Thymus (tissue), 11 donors: ENCODE results near the gene ZNF200. TPM values are rescaled to one million over a fixed set of nuclear protein-coding genes. Genes with fewer than 3 reads are reported as not detected.
"Not testable (repeated sequence)": the region's sequence is repeated elsewhere in the genome, so short reads cannot be mapped to it uniquely, and the experiment has no call there.

Experiments
- DNase-seq, 9 donors: peaks; one replicate each; pipeline ENCODE4 v3.0.0-alpha.2; 2013; ENCODE audit warnings: low spot score in 9 of 9, low read depth in 6 of 9, missing footprints in 1 of 9
- H3K27ac ChIP-seq, 2 donors: one replicate each; pipeline ENCODE4 v1.5.1; 2013; ENCODE audit warnings: control low read depth in 1 of 2, low read depth in 1 of 2, low read length in 1 of 2, mild to moderate bottlenecking in 1 of 2, moderate library complexity in 1 of 2
- H3K27me3 ChIP-seq, 2 donors: one replicate each; pipeline ENCODE4 v1.5.1; 2013; ENCODE audit warnings: low read length in 1 of 2; ENCODE audit not compliant: control insufficient read depth in 2 of 2, insufficient read depth in 1 of 2
- H3K36me3 ChIP-seq, 2 donors: one replicate each; pipeline ENCODE4 v1.5.1; 2013; ENCODE audit warnings: low read length in 1 of 2, mild to moderate bottlenecking in 1 of 2, moderate library complexity in 1 of 2; ENCODE audit not compliant: control insufficient read depth in 2 of 2, insufficient read depth in 2 of 2
- H3K4me1 ChIP-seq, 2 donors: one replicate each; pipeline ENCODE4 v1.5.1; 2013; ENCODE audit warnings: low read length in 2 of 2; ENCODE audit not compliant: control insufficient read depth in 2 of 2, insufficient read depth in 2 of 2
- H3K4me3 ChIP-seq, 2 donors: one replicate each; pipeline ENCODE4 v1.5.1; 2013; ENCODE audit warnings: low read length in 2 of 2, control low read depth in 1 of 2, mild to moderate bottlenecking in 1 of 2
- H3K9me3 ChIP-seq, 2 donors: one replicate each; pipeline ENCODE4 v1.5.1; 2013; ENCODE audit warnings: low read length in 1 of 2, mild to moderate bottlenecking in 1 of 2; ENCODE audit not compliant: control insufficient read depth in 2 of 2, insufficient read depth in 1 of 2
- WGBS: extraction: QIAGEN DNeasy Blood & Tissue Kit; methylation state at CpG from one replicate; pipeline ENCODE4 v1.1.7; 2013; 5-methylcytosine and 5-hydroxymethylcytosine counted together
- polyA plus RNA-seq: library from polyadenylated mRNA; stranded (reverse); fragments of 200-250 nt; gene quantifications from one replicate; pipeline ENCODE4 v1.2.3, GENCODE V29; 2013
- total RNA-seq: library from RNA; stranded (reverse); fragments of 120-200 nt; gene quantifications from one replicate; pipeline ENCODE4 v1.2.4, GENCODE V29; 2013
- donor health status: healthy.

Gene ZNF200
- total and polyA plus RNA-seq, 2 donors, result 8.6 to 10.0 TPM

- Histone ChIP-seq H3K4me1 (peaks cover 0 to 13% of the 10 kb centered on the region in 2 donors), H3K36me3 (no peaks in the 10 kb centered on the region), H3K4me3 (no peak within 1 kb of the TSS), H3K27ac (no peak within 1 kb of the TSS), H3K9me3 (peaks cover 4 to 32% of the 10 kb centered on the region in 2 donors), H3K27me3 (peaks cover 79 to 100% of the 10 kb centered on the region in 2 donors)
- 3% methylated on average over 51 of the region's 51 CpGs for WGBS
- DNase-seq, result no peak
Observed at GRCh38 chr16:3187798-3188674, 46.9 kb downstream of the ZNF200 start, which contains the start of gene OR1F1. OR1F1 (plus strand) TSS chr16:3188204.

GRCh38 chr16:3186946-3187690 lies 47.8 kb downstream of the ZNF200 start:
- Histone ChIP-seq H3K4me1 (peaks cover 0 to 18% of the 10 kb centered on the region in 2 donors), H3K27ac (no peak overlapping the region), H3K9me3 (peaks cover 2 to 28% of the 10 kb centered on the region in 2 donors), H3K4me3 (no peak overlapping the region), H3K27me3 (peaks cover 80 to 100% of the 10 kb centered on the region in 2 donors), H3K36me3 (no peaks in the 10 kb centered on the region)
- no peak for DNase-seq
- 80% methylated on average over 23 of the region's 23 CpGs for WGBS

- no peaks in the 10 kb centered on the region for H3K36me3 ChIP-seq
- no peak overlapping the region for H3K4me3 ChIP-seq
- no peak overlapping the region for H3K27ac ChIP-seq
- no peak for DNase-seq
- peaks cover 0 to 12% of the 10 kb centered on the region in 2 donors for H3K4me1 ChIP-seq
- 9% methylated on average over 42 of the region's 42 CpGs for WGBS
- H3K9me3 ChIP-seq, result peaks cover 0 to 15% of the 10 kb centered on the region in 2 donors
- peaks cover 79 to 100% of the 10 kb centered on the region in 2 donors for H3K27me3 ChIP-seq
Observed at GRCh38 chr16:3183445-3184139, 51.4 kb downstream of the ZNF200 start.

GRCh38 chr16:3182608-3183444 lies 52.1 kb downstream of the ZNF200 start:
- no peak for DNase-seq
- peaks cover 0 to 15% of the 10 kb centered on the region in 2 donors for H3K9me3 ChIP-seq
- no peak overlapping the region for H3K4me3 ChIP-seq
- H3K4me1 ChIP-seq, result peaks cover 0 to 8% of the 10 kb centered on the region in 2 donors
- no peak overlapping the region for H3K27ac ChIP-seq
- no peaks in the 10 kb centered on the region for H3K36me3 ChIP-seq
- peaks cover 74 to 100% of the 10 kb centered on the region in 2 donors for H3K27me3 ChIP-seq
- WGBS, result 3% methylated on average over 72 of the region's 72 CpGs

GRCh38 chr16:3182293-3182607 lies 52.7 kb downstream of the ZNF200 start:
- WGBS, result 48% methylated on average over 8 of the region's 8 CpGs
- Histone ChIP-seq H3K27me3 (peaks cover 73 to 100% of the 10 kb centered on the region in 2 donors), H3K9me3 (peaks cover 0 to 15% of the 10 kb centered on the region in 2 donors)
- not testable (repeated sequence) for H3K36me3 ChIP-seq, H3K4me1 ChIP-seq, H3K4me3 ChIP-seq, H3K27ac ChIP-seq, DNase-seq

- Histone ChIP-seq H3K27me3 (peaks cover 71 to 100% of the 10 kb centered on the region in 2 donors), H3K27ac (no peak overlapping the region), H3K4me1 (peaks cover 0 to 8% of the 10 kb centered on the region in 2 donors), H3K4me3 (no peak overlapping the region), H3K36me3 (no peaks in the 10 kb centered on the region), H3K9me3 (peaks cover 0 to 15% of the 10 kb centered on the region in 2 donors)
- no peak for DNase-seq
- WGBS, result 29% methylated on average over 21 of the region's 21 CpGs
Observed at GRCh38 chr16:3180445-3180878, 54.5 kb downstream of the ZNF200 start.

GRCh38 chr16:3179651-3180050 lies 55.3 kb downstream of the ZNF200 start:
- peaks cover 0 to 20% of the 10 kb centered on the region in 2 donors for H3K9me3 ChIP-seq
- no peak for DNase-seq
- H3K36me3 ChIP-seq, result no peaks in the 10 kb centered on the region
- no peak overlapping the region for H3K4me3 ChIP-seq
- peaks cover 77 to 100% of the 10 kb centered on the region in 2 donors for H3K27me3 ChIP-seq
- 85% methylated on average over 8 of the region's 8 CpGs for WGBS
- H3K27ac ChIP-seq, result no peak overlapping the region
- peaks cover 0 to 8% of the 10 kb centered on the region in 2 donors for H3K4me1 ChIP-seq
